ENCODE results near the gene ZNF579.

The ZNF579 gene

GRCh38 chr19:55611983-55612645 lies 31.5 kb upstream of the ZNF579 start:
- no peak for DNase-seq

DNA sequence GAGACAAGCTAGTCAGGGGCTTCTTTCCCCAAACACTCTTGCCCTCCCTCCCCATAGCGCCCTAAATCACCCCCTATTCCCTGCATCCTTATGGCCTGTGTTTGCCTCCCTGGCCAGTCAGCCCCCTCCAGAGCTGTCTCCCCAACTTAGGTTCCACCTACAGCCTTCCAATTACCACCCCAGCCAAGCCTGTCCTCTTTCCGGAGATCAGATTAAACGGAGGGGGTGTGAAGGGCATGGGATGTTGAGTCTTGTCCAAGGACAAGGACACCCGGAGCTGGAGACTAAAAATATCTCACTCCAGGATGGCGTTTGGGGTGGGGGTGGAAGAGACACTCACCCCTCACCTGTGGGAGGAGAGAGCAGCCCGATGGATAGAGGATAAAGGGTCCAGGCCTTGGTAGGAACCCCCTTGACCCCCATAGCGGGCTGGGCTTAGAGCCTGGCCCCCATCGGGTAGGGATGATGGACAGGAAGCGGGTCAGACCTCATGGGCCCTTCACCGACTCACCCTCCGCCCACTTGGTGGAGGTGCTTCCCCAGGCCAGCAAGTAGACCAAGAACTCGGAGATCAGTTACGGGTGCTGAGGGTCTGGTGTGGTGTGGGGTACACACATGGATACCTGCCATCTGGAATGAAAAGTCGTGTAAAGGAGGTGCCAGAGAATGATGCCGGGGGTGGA lies 30.8 kb upstream of the ZNF579 start:
- DNase-seq, result no peak

DNA sequence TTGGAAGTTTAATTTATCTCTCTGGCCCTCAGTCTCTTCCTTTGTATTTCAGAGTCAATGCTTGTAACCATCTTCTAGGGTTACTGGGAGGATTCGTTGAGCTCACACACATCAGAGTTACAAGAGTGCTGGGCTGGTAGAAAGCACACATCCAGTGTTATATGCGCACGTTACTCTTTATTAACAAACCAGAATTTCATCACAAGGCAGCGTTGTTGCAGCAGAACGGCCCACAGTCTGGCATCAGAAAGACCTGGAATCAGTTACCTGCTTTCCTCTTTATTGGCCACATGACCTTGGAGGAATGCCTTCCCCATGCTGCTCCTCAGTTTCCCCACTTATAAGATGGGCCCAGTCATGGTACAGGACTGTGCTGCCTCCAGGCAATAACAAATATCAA lies 28.7 kb upstream of the ZNF579 start:
- no peak for DNase-seq

GRCh38 chr19:55606817-55607216 lies 26.2 kb upstream of the ZNF579 start:
- no peak for DNase-seq

DNA sequence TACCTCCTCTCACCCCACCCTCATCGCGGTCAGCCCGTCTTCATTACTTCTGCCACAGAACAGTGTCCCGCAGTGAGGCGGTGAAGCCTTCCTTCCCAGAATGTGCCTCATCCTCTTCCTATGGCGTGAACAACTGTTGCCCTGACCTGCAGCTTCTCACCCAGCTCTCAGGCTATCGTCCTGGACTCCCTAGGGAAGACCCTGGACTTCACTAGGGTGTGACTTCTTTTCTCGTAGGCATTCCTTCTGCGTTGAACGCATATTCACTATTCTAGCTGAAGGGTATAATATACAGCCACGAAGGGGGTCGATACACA lies 25.8 kb upstream of the ZNF579 start:
- DNase-seq, result no peak

- peak in 41 of 51 donors; percentile 10 to 79 (median 42) for DNase-seq
Measured at GRCh38 chr19:55605637-55606470, 25.2 kb upstream of the ZNF579 start, which contains the start of gene ZNF865. TSS of gene ZNF865 (plus strand) at chr19:55605647. CDS start at chr19:55613619, 7,972 bp downstream.

DNA sequence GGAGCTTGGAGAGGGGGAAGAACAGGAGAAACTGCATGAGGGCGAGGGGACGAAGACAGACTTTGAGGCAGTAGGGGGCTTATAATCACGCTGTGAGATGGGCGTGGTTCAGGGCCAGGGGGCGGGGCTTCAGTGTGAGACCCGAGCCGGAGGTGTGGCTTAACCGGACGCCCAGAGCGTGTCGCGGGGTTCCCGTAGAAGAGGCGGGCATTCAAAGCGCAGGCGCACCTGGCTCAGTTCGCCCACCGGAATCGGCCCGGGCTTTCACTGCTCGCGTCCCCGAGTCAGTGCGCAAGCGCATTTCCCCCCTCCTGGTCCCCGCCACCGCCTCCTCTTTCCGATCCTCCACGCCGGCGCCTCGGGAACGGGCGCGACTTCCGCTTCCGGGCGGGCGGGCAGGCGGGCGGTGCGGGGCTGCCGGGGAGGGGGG lies 24.6 kb upstream of the ZNF579 start:
- DNase-seq, result peak; percentile 58 to 98 (median 92)

DNA sequence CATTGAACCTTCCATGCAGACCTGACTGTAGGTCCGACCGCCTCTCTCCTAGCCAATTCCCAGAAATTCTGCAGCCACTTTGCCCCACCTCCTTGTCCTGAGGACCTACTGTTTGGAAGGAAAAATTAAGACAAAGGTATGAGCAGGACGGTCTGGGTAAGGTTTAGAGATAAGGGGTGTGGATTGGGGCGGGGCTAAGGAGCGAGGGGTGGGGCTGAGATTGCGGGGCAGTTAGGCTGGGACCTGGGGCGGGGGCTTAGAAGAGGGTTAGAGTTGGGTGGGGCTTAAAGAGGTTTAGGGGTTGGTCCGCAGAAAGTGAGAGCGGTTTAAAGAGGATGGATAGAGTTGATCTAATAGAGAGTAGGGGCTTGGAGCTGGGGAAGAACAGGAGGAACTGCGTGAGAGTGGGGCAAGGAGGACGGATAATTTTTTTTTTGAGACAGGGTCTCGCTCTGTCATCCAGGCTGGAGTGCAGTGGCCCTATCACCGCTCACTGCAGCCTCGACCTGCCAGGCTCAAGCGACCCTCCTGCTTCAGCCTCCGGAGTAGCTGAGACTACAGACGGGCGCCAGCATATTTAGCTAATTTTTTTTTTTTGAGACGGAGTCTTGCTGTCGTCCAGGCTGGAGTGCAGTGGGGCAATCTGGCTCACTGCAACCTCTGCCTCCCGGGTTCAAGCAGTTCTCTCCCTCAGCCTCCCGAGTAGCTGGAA lies 23.1 kb upstream of the ZNF579 start:
- DNase-seq, result no peak

- DNase-seq, result no peak
Measured at GRCh38 chr19:55603115-55603514, 22.5 kb upstream of the ZNF579 start.

GRCh38 chr19:55602104-55603001 lies 21.7 kb upstream of the ZNF579 start:
- no peak for DNase-seq

GRCh38 chr19:55601084-55601483 lies 20.4 kb upstream of the ZNF579 start:
- no peak for DNase-seq

DNA sequence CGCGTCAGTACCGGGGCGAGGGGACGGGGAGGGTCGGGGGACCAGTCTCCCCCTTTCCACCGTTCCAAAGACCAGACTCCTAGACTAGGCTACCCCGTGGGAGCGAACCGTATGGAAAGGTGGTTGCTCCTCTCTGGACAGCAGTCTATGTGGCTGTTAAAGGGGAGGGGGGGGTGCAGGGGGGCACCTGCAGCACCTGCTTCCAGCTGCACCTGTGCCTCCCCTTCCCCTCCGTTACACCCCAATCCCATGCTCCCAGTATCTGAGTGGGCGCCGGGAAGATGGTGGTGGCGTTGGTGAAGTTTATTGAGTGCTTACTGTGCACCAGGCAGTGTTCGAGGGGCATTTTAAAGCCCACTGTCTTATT lies 20.0 kb upstream of the ZNF579 start:
- peak in 2 of 51 donors; percentile 43 to 44 for DNase-seq

DNA sequence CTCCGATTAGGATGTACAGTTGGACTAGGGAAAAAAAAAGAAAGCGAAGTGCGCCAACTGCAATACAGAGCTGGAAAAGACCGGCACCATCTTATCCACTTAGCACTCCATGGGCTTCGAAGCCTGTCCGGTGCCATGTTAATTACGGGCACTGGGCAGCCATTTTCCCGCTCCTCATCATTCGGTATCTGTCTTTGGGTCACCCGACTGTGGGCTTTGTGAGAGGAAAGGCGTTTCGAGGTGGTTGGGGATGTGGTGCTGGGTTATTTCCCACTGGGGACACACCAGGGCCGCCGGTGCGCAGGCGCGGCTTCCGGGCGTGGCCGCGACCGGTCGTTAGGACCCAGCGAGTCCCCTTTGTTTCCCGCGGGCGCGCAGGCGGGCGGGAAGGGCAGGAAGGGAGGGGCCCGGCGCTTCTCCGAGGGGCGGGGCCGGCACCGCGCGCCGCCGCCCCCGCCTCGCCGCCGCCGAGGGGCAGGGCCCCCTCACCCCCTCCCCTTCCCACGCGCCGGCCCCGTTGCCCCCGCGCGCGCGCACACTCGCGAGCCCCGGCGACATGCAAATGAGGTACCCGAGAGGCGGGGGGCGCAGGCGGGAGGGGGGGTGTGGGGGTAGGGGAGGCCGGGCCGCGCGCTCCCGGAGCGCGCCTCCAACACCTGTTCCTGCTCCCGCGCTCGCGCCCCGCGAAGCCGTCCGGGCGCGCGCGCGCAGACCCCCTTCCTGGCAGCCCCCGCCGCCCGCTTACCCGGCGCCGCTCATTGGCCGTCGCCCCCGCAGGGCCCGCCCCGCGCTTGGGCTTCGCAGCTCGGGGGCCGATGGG lies 19.4 kb upstream of the ZNF579 start, which contains the start of gene ZNF524:
Gene ZNF524, plus strand, starts transcription at position 447 of the 820 bp plus-strand sequence. CDS start 1,825 bp downstream, outside the sequence.
- peak; percentile 73 to 100 (median 90) for DNase-seq

DNA sequence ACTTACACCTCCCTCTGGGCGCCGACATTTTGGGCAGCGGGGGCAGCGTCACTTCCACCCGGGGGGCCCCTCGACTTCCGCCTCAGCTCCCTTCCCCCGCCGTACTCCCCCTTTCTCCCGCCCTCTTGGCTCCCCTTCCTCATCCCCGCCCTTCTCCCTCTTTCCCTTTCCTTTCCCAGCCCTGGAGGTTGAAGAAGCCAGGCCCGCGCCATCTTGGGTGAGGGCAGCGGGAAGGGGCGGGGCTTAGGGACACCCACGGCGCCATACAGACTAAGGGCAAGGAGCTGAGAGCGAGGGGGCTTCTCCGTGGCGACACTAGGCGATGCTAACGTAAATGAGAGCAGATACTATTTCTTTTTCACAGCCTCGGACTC lies 18.8 kb upstream of the ZNF579 start, which contains the start of gene FIZ1:
Gene FIZ1, minus strand, starts transcription at position 50 of the 374 bp plus-strand sequence. CDS start 1,652 bp downstream, outside the sequence.
- DNase-seq, result peak; percentile 90 to 100 (median 97)

DNA sequence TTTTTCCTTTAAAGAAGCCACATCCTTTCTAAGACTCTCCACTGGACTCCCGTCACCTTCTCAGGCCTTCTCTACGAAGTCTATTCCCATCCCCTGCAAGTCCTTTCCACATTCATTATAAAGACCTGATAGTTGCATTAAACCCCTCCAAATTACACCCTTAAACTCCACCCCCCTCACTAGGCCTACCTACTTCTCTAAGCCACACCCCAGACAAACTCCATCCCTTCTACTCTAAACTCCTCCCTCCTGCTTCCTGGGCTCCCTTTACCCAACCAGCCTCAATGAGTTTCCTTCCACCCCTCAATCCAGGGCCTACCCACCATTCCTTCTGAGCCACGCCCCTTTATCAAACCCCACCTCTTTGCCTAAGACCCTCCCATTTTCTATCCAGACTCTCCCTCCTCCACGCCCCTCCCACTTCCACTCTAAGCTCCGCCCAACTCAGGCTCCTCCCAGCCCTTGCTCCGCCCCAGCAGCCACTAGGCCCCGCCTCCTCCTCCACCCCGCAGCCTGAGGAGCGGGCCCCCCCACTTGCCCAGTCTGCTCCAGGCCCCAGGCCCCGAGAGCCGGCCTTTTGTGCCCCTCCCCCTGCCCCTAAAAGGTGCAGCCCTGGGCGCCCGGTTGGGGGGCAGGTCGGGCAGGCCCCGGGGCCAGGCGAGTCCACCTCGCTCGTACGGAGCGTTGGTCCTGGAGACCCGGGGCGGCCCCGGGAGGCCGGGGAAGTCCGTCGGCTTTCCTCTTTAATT lies 18.2 kb upstream of the ZNF579 start:
- peak; percentile 73 to 98 (median 89) for DNase-seq

DNA sequence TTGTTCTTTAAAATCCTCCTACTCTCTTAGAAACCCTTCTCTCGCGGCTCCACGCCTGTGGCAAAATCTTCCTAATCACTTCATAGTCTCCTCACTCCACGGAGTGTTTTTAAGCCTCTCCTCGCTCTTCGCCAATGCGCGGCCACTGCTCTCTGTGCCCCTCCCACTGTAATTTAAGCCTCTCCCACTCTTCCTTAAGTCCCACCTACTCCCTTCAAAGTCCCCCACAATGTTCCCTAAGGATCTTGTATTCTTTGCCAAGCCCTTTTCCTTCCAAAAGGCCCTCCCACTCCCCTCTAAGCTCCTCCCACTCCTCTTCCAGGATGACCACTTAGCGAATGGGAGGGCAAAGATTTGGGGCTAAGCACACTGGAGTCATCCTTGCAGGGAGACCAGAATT lies 17.4 kb upstream of the ZNF579 start:
- no peak for DNase-seq

DNA sequence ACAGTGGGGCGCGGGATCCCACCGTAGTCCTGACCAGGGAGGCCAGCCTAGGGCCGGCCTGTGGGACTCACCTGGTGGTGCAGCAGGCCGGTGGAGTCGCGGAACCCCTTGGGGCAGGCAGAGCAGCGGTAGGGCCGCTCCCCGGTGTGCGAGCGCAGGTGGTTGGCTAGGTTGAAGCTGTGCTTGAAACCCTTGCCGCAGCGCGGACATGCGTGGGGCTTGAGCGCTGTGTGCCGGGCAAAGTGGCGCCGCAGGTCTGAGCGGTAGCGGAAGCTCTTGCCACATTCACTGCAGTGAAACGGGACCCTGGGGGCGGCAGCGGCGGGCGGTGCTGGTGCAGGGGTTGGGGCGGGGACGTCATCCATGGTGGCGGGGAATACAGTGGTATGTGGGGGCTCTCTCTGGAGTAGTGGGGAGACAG lies 16.9 kb upstream of the ZNF579 start:
- DNase-seq, result no peak

DNA sequence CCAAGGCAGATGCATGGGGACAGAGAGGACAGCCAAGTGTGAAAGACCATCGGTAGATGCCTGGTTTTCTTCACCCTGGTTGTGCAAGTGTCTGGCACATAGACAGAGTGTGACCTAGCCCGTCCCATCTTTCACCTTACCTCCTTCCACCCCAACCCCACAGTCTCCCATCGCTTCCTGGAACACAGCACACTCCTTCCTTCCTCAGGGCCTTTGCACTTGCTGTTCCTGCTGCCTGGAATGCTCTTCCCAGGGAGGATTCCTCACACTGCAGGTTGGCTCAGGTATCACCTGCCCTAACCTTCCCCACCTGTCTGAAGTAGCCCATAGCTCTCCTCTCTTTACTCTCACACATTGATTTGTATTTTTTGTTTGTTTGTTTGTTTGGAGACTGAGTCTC lies 15.7 kb upstream of the ZNF579 start:
- DNase-seq, result no peak

Data from hypothalamus (tissue), 51 donors.